Hindlimb muscle (tissue), 1 donor: ENCODE measurements around the gene WWOX. TPM values are rescaled to one million over a fixed set of nuclear protein-coding genes. Genes with fewer than 3 reads are reported as not detected.
"Not testable (repeated sequence)": the region's sequence is repeated elsewhere in the genome, so short reads cannot be mapped to it uniquely, and the experiment has no call there.

ENCODE experiments used
- DNase-seq: peaks from one replicate; pipeline ENCODE4 v3.0.0-alpha.2; 2013
- polyA plus RNA-seq: library from polyadenylated mRNA; unstranded; fragments of 120-200 nt; gene quantifications from one replicate; pipeline ENCODE4 v1.2.1, GENCODE V29; 2013; ENCODE audit not compliant: insufficient read length

WWOX gene
- polyA plus RNA-seq, 1 donor: 12.9 TPM

DNA sequence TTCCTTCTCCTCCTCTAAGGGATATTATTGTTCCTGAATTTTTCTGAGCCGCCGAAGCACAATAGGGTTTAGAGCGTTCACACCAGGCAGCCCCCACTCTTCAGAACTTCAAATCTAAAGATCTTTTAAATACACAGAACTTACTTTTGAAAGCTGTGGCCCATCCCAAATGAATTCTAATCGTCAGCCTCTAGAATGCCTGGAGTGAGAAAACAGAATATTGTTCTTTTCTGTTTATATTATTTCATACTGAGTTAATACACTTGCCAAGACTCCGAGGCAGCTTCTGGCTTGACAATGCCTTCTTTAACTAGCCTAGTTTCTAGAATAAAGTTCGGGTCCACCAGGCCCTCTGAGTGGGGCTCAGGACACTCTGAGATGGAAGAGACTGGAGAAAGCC, 405.6 kb downstream of the WWOX start:
- no peak for DNase-seq

- DNase-seq: peak; percentile 95
These were observed 406.3 kb downstream of the WWOX start for GRCh38 chr16:78505544-78506366.

GRCh38 chr16:78506367-78507193, 407.1 kb downstream of the WWOX start:
- no peak for DNase-seq

DNA sequence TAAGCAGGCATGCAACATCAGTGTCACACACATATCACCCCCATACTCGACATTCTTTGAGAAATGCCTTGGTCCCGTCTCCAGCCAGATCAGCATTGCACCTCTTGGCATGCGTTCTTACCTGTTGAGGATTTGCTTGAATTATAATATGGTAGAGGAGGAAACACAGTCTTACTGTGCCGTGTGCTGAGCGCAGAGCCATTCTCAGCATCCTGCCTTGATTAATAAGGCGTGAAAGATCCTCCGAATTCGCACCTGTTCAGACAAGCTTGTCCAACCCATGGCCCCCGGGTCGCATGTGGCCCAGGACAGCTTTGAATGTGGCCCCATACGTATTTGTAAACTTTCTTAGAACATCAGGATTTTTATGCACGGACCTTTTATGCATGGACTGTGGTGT, 408.1 kb downstream of the WWOX start:
- no peak for DNase-seq

GRCh38 chr16:78509965-78510364, 410.5 kb downstream of the WWOX start:
- no peak for DNase-seq

- DNase-seq: no peak
These were observed 411.0 kb downstream of the WWOX start for GRCh38 chr16:78510496-78510895.

DNA sequence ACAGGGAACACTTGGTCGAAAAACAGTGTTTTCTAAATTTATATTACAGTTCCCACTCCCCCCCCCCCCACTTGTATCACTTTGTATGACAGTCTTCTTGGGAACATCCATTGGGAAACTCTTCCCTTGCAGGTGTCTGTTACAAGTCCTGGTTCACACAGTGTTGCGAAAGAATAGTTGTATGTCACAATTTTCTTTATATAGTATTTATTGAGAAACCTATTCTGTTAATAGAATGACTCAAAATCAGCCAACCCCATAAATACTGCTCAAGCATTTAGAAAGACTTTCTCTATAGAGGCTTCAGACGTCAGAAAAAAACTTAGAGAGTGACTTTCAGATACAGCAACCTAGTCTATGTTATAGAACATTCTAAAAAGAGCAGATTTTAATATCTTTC, 414.4 kb downstream of the WWOX start:
- no peak for DNase-seq

- not testable (repeated sequence) for DNase-seq
These were observed 415.4 kb downstream of the WWOX start for GRCh38 chr16:78514888-78515287.

DNA sequence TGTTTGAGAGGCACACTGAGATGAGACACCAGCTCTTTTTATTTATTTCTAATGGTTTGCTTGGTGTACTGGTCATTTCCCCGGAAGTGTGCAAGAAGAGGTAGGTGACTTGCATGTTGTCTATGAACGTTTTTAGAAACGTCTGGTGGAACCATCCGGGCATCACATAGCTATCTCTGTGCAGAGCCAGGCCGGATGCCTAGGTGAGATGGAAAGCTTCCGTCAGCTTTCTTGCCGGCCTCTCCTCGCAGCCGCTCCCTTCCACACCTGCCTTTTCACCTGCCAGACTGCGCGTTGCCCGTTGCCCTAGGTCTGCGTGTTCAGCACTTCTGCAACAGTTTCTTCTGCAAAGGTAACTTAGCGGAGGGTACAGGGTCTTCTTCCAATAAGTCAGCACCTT, 416.0 kb downstream of the WWOX start:
- no peak for DNase-seq

GRCh38 chr16:78516006-78516736, 416.7 kb downstream of the WWOX start:
- no peak for DNase-seq

DNA sequence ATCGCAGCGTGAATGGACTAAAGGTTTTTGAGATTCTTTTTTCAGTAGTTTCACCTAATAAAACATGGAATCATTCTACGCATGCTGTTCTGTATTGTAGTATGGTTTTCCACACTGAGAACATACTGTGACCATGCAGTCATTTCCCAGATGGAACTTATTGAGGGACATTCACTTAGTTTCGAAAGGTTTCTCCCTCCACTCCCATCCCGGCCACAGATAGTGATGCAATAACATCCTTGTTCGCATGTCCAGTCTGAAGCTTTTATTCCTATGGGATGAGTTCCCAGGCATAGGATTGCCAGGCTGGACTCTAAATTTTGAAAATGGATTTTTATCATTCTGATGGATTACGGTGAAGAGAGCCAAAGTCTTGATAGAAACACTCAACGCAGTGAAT, 420.4 kb downstream of the WWOX start:
- no peak for DNase-seq

- DNase-seq: no peak
These were observed 421.0 kb downstream of the WWOX start for GRCh38 chr16:78520470-78520869.

GRCh38 chr16:78522327-78522726, 422.9 kb downstream of the WWOX start:
- no peak for DNase-seq

- DNase-seq: no peak
These were observed 423.9 kb downstream of the WWOX start for GRCh38 chr16:78523212-78523985.

- DNase-seq: no peak
These were observed 424.7 kb downstream of the WWOX start for GRCh38 chr16:78524066-78524595.

DNA sequence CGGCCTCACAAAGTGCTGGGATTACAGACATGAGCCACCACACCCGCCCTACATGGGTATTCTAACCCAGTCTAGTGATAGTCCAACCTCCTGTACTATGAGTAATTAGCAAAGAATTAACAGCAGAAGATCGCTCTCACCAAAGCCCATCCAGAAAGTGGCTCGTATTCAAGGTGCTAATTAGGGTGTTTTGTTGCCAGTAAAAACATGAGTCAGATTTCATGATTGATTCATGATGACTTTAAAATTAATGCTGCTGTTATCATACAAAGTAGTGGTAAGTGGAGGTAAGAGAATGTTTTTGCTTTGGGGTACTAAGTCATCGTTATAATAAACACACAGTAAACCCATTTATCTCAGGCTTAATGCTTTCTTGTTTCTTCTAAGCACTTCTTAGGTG, 428.8 kb downstream of the WWOX start:
- DNase-seq: no peak

DNA sequence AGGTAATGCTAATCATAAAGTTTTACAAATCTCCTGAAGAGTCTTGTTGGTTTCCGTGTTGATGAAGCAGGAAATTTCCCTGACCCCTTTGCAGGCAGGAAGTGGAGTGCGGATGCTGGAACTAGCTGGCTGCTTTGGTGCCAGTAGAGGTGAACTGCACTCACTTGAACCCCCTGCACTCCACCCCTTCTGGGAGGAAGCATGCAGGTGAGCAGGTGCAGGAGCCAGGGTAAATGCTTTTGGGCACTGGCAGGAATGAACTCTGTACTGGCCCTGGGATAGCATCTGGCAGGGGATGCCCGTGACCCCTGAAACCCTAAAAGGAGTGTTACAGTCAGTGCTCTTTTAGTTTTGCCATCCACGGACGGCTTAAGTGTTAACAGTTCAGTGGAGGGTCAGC, 430.4 kb downstream of the WWOX start:
- no peak for DNase-seq

DNA sequence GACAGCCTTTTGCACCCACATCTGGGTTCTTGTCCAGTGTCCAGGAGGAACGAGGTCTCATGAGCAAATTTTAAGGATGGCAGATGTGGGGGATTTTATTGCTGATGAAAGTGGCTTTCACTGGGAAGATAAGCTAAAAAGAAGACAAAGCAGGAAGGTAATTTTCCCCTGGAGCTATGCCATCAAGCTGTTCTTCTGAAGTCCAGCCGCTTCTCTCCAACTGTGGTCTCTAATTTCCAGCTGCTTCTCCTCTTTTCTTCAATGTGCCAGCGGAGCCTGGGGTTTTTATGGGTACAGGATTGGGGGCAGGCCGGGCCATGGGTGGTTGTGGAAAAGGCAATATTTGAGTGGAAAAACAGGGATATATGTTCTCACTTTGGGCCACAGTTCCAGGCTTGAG, 430.8 kb downstream of the WWOX start:
- DNase-seq: no peak

GRCh38 chr16:78535098-78535497, 435.6 kb downstream of the WWOX start:
- no peak for DNase-seq

DNA sequence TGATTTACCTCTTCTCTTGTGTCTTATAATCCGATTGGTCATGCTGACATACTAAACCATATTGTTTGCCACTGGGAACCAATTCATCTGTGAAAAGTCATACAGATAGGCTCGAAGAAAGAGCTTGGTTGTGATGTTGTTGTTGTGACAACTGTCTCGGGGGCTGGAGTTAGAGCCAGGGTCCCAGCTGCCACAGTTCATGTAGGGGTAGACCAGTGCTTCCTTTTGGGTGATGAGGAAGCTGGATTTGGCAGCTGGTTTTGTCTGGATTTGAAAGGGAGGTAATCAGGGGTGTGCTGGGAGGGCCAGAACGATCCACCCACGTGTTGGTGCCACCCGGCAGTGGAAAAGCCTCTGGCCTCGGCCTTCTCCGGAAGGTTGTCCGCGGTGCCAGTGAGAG, 438.1 kb downstream of the WWOX start:
- no peak for DNase-seq

DNA sequence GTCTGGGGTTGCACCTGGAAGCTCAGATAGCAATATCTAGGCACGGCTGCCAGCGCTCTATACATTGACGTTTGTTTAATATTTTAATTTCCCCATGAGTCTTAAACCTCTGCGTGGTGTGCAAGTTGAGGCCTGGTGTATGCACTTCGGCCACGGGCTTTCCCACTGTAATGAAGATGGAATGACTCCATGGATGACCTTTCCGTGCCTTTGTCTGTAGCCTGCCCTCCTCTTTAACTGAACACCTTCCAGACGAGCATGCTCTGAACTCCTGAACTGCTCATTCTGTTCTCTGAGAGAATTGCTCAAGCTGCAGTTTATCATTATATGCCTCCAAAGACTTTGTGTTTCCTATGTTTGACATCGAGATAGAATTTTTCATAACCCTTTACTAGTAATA, 438.8 kb downstream of the WWOX start:
- no peak for DNase-seq

DNA sequence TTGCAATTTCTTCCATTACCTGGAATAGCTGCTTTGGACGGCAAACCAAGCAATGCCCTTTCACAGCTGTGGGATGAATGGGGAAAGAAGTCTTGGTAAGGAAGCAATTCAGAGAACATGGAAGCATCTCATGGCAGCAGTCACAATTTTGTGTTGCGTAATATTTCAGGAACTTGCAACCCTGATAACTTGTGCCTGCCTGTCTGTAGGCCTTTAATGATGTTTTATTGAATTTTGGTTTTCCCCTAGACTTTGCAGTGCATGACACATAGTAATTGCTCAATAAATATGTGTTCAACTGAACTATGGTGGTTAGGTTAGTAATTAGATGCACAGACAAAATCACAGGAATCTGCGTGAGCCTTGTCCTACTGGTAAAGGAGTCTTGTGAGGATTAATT, 439.5 kb downstream of the WWOX start:
- no peak for DNase-seq
